ENCODE results near the gene IVNS1ABP.
"Not testable (repeated sequence)": the region's sequence is repeated elsewhere in the genome, so short reads cannot be mapped to it uniquely, and the experiment has no call there.

The IVNS1ABP gene

DNA sequence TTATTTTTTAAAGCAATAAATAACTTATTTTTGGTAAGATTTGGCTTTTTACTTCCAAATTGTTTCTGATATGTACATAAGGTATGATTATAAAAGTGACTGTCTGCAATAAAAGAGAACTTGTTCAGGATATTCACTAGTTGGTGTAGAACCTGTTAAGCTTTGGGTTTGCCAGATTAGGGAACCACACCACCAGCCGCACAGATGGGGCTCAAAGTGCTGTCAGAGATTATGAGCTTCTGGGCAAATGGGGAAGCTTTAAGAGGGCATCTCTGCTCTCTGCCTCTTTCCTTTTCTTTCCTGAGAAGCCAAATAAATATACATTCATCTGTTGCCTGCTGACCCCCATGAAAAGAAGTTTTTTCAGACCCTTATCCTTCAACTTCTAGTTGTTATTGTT, 25.4 kb downstream of the IVNS1ABP start:
- DNase-seq, result no peak

- no peak for DNase-seq
Measured at GRCh38 chr1:185291159-185291558, 25.9 kb downstream of the IVNS1ABP start.

- no peak for DNase-seq
Measured at GRCh38 chr1:185289880-185290279, 27.2 kb downstream of the IVNS1ABP start.

DNA sequence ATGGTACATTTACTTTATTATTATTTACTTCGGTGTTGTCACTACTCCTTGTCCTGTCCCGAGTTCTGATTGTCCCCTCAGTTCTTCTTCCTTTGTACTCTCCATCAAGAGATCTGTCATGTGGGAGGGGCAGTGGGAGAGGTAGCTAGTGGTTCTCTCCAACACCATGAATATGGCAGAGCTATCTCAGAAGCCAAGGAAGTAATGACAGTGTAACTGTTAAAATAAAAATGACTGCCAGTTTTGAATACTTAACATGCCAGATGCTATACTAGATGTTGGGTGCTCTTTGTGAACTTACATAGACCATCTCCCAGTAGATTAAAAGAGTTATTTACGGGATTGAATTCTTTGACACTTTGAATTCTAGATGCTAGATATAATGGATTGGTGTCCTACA, 28.6 kb downstream of the IVNS1ABP start:
- DNase-seq, result no peak

- DNase-seq, result no peak
Measured at GRCh38 chr1:185287451-185287850, 29.6 kb downstream of the IVNS1ABP start.

DNA sequence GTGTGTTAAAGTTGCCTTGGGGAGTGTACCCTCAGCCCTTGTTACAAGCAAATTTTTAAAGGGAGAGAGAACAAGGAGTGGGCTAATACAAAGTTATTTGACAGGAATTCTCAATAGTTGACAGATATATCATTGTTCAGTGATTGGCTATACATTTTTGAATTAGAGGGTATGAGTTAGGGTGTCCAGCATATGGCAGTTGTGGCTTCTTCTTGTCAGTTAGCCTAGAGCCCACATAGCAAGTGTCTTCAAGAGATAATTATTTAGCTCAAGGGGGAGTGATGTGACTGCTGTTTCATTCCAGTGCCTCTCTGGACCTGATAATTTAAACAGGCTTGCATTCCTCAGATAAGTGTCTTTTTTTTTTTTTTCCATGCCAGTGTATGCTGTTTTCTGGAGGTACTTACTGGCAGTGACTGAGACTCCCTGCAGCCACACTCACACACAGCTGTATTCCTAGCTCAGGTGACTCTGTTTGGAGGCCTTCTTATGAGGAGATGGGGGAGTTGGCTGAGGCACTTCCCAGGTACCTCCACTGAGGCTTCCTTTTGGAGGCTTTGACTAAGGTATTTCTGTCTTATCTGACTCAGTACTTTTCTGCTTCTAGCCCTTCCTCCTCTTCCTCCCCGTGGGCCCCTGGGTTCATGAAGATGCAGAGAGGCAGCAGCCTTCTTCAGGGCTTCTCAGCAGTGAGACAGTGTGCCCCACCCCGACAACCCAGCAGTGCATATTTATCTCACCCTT, 32.3 kb downstream of the IVNS1ABP start:
- DNase-seq, result no peak

- DNase-seq, result no peak
Measured at GRCh38 chr1:185284116-185284515, 32.9 kb downstream of the IVNS1ABP start.

DNA sequence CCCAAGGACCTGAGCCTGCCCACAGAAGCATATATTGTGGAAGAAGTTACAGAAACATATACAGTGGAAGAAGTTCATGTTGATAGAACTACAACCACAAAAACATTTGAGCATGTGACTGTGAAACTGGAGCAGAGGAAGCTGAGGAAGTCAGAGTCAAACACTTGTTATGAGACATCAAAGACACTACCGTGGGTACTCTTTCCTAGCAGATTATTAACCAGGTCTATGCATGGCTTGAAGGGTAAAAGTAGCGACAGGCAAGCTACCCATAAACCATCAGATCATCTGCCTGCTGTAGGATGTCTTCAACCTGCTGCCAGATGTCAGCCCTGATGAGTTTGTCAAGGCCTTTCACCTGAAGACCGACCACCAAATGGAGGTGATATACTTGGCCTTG, 35.8 kb downstream of the IVNS1ABP start:
- no peak for DNase-seq

GRCh38 chr1:185280589-185280988, 36.5 kb downstream of the IVNS1ABP start:
- no peak for DNase-seq

DNA sequence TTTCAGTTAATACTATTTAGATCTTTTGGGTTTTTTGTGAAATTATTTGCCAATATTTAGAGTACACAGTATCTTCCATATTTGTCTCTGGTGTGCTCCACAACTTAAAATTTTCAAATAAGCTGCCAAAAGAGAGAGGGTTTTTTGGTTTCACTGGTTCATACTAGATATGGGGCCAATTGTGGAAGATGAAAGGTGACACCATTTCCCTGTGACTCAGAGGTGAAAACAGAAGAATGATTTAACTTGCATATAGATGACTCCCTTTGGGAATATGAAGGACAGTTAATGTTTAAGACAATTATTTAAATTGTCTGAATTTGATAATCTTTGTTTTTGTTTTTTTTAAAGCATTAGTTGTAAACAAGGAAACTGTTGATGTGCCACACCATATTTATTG, 37.5 kb downstream of the IVNS1ABP start:
- no peak for DNase-seq

DNA sequence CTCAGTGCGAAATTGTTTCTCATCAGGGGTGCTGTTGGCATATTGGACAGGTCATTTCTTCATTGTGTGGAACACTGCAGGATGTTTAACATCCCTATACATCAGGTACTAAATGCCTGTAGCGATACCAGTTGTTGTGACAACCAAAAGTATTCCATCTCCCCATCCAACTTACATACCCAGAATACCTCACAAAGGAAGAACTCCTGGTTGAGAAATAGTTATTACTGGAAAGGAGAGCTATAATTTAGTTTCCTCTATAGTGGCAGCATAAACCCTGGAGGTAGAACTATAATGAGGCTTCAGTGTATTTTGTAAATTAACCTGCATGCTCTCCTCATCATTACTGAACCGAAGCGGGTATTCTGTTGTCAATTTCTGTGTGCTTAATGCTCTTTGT, 45.1 kb downstream of the IVNS1ABP start:
- DNase-seq, result no peak

DNA sequence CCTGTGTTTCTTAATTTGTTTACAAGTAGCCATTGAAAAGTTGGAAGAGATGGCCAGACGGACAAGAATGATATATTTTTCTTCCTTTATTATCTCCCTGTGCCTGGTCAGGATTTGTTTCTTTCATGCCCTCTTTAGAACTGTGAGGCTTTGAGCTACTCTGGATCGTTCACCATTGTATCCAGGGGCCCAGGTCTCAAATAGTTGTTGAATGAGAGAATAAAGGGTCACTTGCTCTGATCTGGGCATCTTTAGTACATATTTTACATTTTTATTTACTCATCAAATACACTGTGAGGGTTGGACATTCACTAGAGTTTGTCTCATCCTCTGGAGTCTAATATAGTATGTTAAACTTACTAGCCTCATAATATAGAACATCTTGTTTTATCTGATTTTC, 48.7 kb downstream of the IVNS1ABP start:
- DNase-seq, result no peak

- DNase-seq, result no peak
Measured at GRCh38 chr1:185267701-185268100, 49.3 kb downstream of the IVNS1ABP start.

GRCh38 chr1:185267301-185267700, 49.7 kb downstream of the IVNS1ABP start:
- no peak for DNase-seq

DNA sequence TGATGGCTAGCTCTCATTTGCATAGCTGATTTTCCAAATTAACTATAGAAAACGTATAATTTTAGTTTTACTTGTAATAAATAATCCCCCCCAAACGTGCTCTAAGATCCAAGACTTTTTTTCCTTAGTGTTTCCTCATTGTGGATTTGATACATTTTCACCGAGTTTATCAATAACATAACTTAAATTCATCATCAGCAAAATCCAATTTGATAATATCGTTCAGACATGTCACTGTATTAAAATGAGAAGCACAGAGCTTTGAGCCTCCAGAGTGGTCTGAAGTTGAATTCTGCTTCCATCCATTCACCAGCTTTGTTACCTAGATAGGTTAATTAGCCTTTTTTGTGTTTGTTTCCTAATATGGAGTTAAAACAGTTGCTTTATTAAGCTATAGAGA, 51.7 kb downstream of the IVNS1ABP start:
- no peak for DNase-seq

DNA sequence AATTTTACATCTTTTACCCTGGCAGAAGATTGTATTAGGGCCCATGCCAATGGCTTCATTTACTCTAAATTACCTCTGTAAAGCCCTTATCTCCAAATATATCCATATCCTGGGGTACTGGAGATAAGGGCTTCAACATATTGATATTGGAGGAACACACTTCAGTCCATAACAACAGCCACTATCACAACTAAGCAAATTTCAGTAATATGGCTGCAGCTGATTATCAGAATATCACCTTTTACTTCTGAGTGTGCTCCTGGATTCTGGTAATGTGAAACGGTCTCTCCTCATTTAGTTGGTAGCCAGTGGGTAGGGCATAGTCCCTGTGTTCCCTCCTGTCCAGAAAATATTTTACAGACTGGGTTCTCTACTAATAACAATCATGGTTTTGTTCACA, 53.3 kb downstream of the IVNS1ABP start:
- no peak for DNase-seq

DNA sequence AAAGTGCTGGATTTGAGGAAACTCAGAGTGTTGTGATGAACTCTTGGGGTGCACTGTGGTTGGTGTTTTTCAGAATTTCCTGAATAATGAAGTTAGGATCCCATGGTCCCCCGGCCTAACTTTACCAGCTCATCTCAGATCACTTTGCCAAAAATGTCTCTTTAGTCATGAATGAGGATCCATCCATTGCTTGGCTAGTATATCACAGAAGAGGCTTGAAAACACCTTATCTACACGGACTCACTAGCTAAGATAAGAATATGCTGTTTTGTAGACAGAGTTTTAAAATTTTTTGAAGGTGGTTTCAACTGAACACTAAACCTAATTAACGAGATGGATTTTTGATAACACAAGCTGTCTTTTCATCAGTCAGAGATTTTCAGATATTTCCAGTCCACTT, 53.8 kb downstream of the IVNS1ABP start:
- no peak for DNase-seq

GRCh38 chr1:185262151-185262550, 54.9 kb downstream of the IVNS1ABP start:
- DNase-seq, result no peak

DNA sequence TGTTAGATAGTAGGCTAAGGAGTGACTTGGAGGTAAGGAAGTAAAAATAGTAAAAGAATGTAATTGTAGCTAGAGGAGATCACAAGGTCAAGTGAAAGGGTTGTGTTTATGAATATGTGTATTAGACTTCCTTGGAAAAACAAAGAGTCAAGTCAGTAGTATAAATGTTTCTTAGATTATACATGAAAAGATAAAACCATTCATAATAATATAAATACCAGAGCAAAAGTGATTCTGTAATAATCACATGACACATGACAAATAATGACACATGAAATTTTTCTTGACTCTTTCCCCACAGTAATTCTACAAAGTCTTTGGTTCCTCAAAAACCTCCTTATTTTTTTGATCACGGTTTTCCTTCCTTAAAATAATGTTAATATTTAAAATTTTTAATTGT, 56.4 kb downstream of the IVNS1ABP start:
- no peak for DNase-seq

DNA sequence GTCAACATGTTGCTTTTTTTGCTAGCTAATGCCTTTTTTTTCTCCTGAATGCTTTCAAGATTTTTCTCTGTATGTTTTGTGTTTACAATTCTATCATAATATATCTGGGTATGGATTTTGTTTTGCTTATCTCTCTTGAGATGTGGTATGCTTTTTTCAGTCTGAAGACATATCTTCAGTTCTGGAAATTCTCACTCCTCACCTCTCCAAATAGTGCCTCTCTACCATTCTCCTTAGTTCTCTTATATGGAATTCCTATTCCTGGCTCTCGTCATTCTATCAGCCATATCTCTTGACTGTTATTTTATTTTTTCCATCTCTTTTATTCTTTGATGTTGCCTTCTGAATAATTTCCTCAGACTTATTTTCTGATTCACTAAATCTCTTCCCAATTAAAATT, 58.4 kb downstream of the IVNS1ABP start:
- DNase-seq, result no peak

- DNase-seq, result no peak
Measured at GRCh38 chr1:185257950-185258208, 59.2 kb downstream of the IVNS1ABP start.

DNA sequence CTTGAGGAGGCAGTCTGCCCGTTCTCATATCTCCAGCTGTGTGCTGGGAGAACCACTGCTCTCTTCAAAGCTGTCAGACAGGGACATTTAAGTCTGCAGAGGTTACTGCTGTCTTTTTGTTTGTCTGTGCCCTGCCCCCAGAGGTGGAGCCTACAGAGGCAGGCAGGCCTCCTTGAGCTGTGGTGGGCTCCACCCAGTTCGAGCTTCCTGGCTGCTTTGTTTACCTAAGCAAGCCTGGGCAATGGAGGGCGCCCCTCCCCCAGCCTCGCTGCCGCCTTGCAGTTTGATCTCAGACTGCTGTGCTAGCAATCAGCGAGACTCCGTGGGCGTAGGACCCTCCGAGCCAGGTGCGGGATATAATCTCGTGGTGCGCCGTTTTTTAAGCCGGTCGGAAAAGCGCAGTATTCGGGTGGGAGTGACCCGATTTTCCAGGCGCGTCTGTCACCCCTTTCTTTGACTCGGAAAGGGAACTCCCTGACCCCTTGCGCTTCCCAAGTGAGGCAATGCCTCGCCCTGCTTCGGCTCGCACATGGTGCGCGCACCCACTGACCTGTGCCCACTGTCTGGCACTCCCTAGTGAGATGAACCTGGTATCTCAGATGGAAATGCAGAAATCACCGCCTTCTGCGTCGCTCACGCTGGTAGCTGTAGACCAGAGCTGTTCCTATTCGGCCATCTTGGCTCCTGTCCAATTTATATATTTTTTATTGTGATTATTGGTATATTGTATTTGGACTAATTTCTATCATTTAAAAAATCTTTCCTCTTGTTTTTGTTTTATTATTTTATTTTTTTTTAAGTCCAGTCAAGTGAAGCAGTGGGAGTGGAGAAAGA, 59.7 kb downstream of the IVNS1ABP start:
- not testable (repeated sequence) for DNase-seq

GRCh38 chr1:185255595-185255994, 61.4 kb downstream of the IVNS1ABP start:
- DNase-seq, result not testable (repeated sequence)

- DNase-seq, result not testable (repeated sequence)
Measured at GRCh38 chr1:185252404-185252803, 64.6 kb downstream of the IVNS1ABP start.

DNA sequence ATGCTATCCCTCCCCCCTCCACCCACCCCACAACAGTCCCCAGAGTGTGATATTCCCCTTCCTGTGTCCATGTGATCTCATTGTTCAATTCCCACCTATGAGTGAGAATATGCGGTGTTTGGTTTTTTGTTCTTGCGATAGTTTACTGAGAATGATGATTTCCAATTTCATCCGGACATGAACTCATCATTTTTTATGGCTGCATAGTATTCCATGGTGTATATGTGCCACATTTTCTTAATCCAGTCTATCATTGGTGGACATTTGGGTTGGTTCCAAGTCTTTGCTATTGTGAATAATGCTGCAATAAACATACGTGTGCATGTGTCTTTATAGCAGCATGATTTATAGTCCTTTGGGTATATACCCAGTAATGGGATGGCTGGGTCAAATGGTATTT, 65.1 kb downstream of the IVNS1ABP start:
- not testable (repeated sequence) for DNase-seq

Data from stimulated activated CD4-positive, alpha-beta T cell treated with anti-CD3 and anti-CD28 coated beads, Interleukin-4, amount 100 ng/mL, for 24 hours (primary cell).